MCF 10A (cell line): ENCODE data around the gene TMEM51. TPM values are rescaled to one million over a fixed set of nuclear protein-coding genes. Genes with fewer than 3 reads are reported as not detected.

Source experiments
- BruUV-seq: library from RNA; stranded (reverse); fragments of 400-500 nt; replicated peaks from 2 replicates; lab custom pipeline; 2021; lab: Mats Ljungman, UMichigan
- CTCF ChIA-PET: fragments of 300-600 bp; sonication (Branson Sonifier 250); formaldehyde crosslinking; extraction: SDS; loops from one replicate; lab custom pipeline; 2021; ENCODE audit warnings: antibody characterized with exemption, inconsistent platforms; lab: Yijun Ruan, JAX
- POLR2A ChIA-PET: fragments of 300-600, 350-650 bp; sonication (Branson Sonifier 250); formaldehyde crosslinking; extraction: SDS; loops from one replicate; lab custom pipeline; 2020; ENCODE audit warnings: antibody characterized with exemption, inconsistent platforms; lab: Yijun Ruan, JAX
- DNase-seq: peaks from one replicate; pipeline ENCODE4 v3.0.0-alpha.2; 2018; ENCODE audit not compliant: unreplicated experiment
- H3K27ac Mint-ChIP-seq: one replicate; pipeline ENCODE4 v1.8.0; 2022; ENCODE audit warnings: mild to moderate bottlenecking, low read depth, mixed read lengths; ENCODE audit not compliant: unreplicated experiment
- H3K27me3 Mint-ChIP-seq: one replicate; pipeline ENCODE4 v1.8.0; 2022; ENCODE audit warnings: mixed read lengths; ENCODE audit not compliant: insufficient read depth, unreplicated experiment
- H3K36me3 Mint-ChIP-seq: one replicate; pipeline ENCODE4 v1.8.0; 2022; ENCODE audit warnings: mild to moderate bottlenecking, moderate library complexity, mixed read lengths; ENCODE audit not compliant: insufficient read depth, unreplicated experiment
- H3K4me1 Mint-ChIP-seq: one replicate; pipeline ENCODE4 v1.8.0; 2022; ENCODE audit warnings: mixed read lengths; ENCODE audit not compliant: insufficient read depth, unreplicated experiment
- H3K4me3 Mint-ChIP-seq: one replicate; pipeline ENCODE4 v1.8.0; 2022; ENCODE audit warnings: mild to moderate bottlenecking, moderate library complexity, mixed read lengths; ENCODE audit not compliant: unreplicated experiment
- H3K9me3 Mint-ChIP-seq: one replicate; pipeline ENCODE4 v1.8.0; 2022; ENCODE audit warnings: mixed read lengths; ENCODE audit not compliant: unreplicated experiment
- intact Hi-C: fragments of 100-400 bp; cut with micrococcal nuclease; formaldehyde crosslinking; loops from 2 replicates; pipeline ENCODE4 v1.14.1; 2022
- total RNA-seq: library from RNA; stranded (reverse); gene quantifications from 2 replicates; pipeline ENCODE4 v1.2.3, GENCODE V29; 2022
- TF ChIP-seq, protein P1 (sequence below): fragments of 200-600 bp; IDR thresholded peaks from one replicate; pipeline ENCODE4 v1.8.0; 2022; ENCODE audit warnings: antibody characterized with exemption, mild to moderate bottlenecking; ENCODE audit not compliant: unreplicated experiment

TMEM51 gene
- total RNA-seq, 1 experiment from 2014 or later = 6.4 TPM

DNA sequence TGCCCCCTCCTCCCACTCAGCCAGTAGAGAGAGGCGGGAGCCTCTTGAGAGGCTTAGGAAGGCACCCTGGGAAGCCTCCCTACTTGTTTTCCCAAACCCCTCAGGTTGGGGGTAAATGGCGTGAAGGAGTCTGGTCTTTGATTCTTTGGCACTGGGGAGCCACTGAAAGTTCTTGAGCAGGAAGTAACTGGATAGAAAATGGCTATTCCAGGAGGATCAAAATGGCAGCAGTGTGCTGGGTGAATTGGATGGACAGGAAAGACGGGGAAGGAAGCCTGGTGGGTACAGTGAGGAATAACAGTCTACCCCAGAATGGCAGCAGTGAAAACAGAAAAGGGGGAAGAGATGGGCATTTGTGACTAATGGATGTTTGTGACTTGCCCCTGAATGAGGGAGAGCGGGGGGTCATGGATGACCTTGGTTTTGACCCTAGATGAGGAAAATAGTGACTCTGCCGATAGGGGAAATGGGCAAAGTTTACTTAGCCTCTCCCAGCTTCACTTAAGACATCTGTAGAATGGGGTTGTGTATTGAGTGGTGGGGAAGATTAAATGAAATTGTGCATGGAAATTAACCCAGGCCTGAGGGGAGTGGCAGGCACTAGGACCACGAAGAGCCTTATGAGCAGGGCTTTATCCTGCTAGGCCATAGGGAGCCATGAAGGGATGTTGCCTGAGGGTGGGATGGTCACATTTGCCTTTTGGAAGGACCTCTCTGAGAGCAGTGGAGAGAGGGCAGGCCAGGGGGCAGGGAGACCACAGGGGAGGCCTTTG, 32.7 kb downstream of the TMEM51 start:
- no TSS peak for BruUV-seq
- no peaks in the 10 kb centered on the region for H3K4me1 Mint-ChIP-seq
- ChIA-PET CTCF (interaction anchor here (0.7 kb wide), 1 partner anchor 9 kb away, joined by 3 read pairs; no protein-coding TSS in a partner anchor), POLR2A (no interaction called here)
- no peak overlapping the region for H3K4me3 Mint-ChIP-seq
- H3K36me3 Mint-ChIP-seq = no peaks in the 10 kb centered on the region
- TF ChIP-seq, protein P1, sequence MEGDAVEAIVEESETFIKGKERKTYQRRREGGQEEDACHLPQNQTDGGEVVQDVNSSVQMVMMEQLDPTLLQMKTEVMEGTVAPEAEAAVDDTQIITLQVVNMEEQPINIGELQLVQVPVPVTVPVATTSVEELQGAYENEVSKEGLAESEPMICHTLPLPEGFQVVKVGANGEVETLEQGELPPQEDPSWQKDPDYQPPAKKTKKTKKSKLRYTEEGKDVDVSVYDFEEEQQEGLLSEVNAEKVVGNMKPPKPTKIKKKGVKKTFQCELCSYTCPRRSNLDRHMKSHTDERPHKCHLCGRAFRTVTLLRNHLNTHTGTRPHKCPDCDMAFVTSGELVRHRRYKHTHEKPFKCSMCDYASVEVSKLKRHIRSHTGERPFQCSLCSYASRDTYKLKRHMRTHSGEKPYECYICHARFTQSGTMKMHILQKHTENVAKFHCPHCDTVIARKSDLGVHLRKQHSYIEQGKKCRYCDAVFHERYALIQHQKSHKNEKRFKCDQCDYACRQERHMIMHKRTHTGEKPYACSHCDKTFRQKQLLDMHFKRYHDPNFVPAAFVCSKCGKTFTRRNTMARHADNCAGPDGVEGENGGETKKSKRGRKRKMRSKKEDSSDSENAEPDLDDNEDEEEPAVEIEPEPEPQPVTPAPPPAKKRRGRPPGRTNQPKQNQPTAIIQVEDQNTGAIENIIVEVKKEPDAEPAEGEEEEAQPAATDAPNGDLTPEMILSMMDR = no peak
- no peaks in the 10 kb centered on the region for H3K27me3 Mint-ChIP-seq
- DNase-seq = no peak
- intact Hi-C loops = no loop called here
- H3K27ac Mint-ChIP-seq = no peak overlapping the region
- H3K9me3 Mint-ChIP-seq = no peaks in the 10 kb centered on the region

DNA sequence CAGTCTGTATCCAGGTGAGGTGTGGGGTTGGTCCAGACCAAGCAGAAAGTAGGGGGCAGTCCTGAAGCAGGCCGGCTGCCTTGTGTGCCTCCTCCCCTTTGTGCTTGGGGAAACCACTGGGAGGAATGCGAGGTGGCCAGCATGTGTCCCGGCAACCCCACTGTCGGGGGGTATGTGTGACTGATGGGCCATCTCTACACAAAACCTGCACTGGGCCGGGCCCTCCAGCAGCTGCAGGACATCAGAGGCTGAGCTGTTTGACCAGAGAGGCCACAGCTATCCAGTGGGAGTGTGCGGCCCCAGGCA, 33.3 kb downstream of the TMEM51 start:
- H3K9me3 Mint-ChIP-seq = no peaks in the 10 kb centered on the region
- CTCF ChIA-PET = no interaction called here
- H3K27ac Mint-ChIP-seq = no peak overlapping the region
- BruUV-seq = no TSS peak
- H3K36me3 Mint-ChIP-seq = no peaks in the 10 kb centered on the region
- no peaks in the 10 kb centered on the region for H3K4me1 Mint-ChIP-seq
- TF ChIP-seq, protein P1 = no peak
- H3K27me3 Mint-ChIP-seq = no peaks in the 10 kb centered on the region
- no peak for DNase-seq
- no peak overlapping the region for H3K4me3 Mint-ChIP-seq
- intact Hi-C loops = no loop called here
- POLR2A ChIA-PET = no interaction called here

DNA sequence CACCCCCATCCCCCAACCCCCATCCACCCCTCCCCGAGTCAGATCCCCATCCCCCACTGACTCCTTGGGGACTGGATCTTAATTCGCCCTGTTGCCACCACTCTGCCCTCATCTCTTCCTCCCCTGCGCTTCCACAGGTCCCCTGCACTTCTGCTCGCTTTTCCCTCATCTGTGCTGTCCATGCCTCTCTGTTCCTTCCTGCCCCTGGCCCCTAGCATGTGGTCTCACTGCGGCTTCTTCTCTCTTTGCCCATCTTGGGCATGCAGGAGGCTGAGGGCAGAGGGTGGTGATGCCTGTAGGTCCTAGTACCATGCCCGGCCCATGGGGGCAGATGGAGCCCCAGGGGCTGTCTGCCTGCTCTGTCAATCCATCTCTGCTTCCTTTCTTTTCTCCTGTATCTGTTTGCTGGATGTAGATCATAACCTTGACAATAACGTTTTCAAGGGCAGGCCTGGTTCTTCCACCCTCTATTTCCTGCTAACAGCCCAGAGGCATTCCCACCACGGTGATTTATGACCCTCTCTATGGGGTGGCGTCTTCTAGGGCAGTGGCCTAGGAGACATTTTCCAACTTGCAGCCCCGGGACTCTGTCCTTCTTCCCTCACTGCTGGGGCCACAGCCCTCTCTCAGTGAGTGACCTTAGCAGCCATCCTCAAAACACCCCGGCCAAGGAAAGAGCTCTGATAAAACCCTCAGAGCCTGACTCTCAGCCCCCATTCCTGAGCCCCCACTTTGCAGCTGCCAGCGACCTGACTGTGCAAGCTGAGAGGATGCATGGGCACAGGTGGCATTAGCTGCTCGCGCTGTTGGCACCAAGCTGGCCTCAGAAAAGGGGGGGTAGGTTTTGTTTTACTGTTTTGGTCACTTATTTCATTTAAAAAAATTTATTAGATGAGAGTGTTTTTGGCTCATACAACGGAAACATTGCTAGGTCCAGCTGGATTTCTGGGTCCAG, 33.9 kb downstream of the TMEM51 start:
- intact Hi-C loops = no loop called here
- no peak overlapping the region for H3K27ac Mint-ChIP-seq
- TF ChIP-seq, protein P1 = no peak
- CTCF ChIA-PET = no interaction called here
- POLR2A ChIA-PET = interaction anchor here (0.6 kb wide), 1 partner anchor 29 kb away, joined by 3 read pairs; no protein-coding TSS in a partner anchor
- H3K4me3 Mint-ChIP-seq = no peak overlapping the region
- H3K36me3 Mint-ChIP-seq = no peaks in the 10 kb centered on the region
- no peaks in the 10 kb centered on the region for H3K4me1 Mint-ChIP-seq
- no peak for DNase-seq
- H3K27me3 Mint-ChIP-seq = no peaks in the 10 kb centered on the region
- H3K9me3 Mint-ChIP-seq = no peaks in the 10 kb centered on the region
- no TSS peak for BruUV-seq

DNA sequence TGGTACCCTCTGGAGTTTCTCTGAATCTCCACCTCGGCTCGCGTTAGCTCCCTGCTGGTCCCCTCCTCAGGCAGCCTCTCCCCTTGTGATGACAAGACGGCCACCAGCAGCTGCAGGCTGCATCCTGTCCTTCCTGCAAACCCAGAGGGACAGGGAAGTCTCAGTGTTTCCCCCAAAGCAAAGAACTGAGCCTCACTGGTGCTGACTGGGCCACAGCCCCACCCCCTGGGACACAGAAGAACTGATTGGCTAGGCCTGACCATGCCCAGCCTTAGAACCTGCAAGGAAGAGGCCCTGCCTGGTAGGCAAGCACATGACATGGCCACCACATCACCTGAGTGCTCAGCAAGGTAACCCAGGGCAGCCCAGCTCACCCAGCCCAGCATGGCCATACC, 34.6 kb downstream of the TMEM51 start:
- Mint-ChIP-seq H3K4me1 (no peaks in the 10 kb centered on the region), H3K36me3 (no peaks in the 10 kb centered on the region)

More for the DNA sequence above, 34.6 kb downstream of the TMEM51 start:
- intact Hi-C loops = no loop called here
- POLR2A ChIA-PET = no interaction called here
- no peak for DNase-seq
- CTCF ChIA-PET = no interaction called here
- Mint-ChIP-seq H3K4me3 (no peak overlapping the region), H3K27ac (no peak overlapping the region), H3K27me3 (no peaks in the 10 kb centered on the region), H3K9me3 (no peaks in the 10 kb centered on the region)
- no TSS peak for BruUV-seq
- TF ChIP-seq, protein P1 = no peak
